GM18499 (cell line): ENCODE measurements around the gene SPEF2.
"Not testable (repeated sequence)": the region's sequence is repeated elsewhere in the genome, so short reads cannot be mapped to it uniquely, and the experiment has no call there.

Source experiments
- ATAC-seq: cut with Tn5 transposase; IDR thresholded peaks from one replicate; pipeline ENCODE4 v1.9.1; 2021; ENCODE audit warnings: moderate number of reproducible peaks; ENCODE audit not compliant: insufficient read depth, unreplicated experiment

Gene SPEF2

DNA sequence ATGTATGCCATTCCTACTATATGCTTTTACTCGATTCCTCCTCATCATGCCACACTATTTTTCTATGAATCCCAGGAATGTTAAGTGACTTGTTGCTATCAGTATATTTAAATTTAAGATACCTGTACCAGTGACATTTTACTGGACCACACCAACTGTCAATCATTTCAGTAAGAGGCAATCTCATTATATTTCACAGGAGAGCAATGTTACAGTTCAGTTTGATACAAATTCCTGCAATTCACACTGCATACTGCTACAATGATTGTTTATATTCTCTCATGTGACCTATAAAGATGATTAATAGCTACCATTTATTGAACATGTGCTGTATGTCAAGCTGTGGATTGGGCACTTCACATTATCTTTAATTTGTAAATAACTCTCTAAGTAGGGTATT is 30.0 kb downstream of the SPEF2 start:
- no peak for ATAC-seq

GRCh38 chr5:35651002-35651756 is 33.5 kb downstream of the SPEF2 start:
- ATAC-seq = no peak

- ATAC-seq = no peak
Observed at GRCh38 chr5:35656721-35657120, 39.1 kb downstream of the SPEF2 start.

DNA sequence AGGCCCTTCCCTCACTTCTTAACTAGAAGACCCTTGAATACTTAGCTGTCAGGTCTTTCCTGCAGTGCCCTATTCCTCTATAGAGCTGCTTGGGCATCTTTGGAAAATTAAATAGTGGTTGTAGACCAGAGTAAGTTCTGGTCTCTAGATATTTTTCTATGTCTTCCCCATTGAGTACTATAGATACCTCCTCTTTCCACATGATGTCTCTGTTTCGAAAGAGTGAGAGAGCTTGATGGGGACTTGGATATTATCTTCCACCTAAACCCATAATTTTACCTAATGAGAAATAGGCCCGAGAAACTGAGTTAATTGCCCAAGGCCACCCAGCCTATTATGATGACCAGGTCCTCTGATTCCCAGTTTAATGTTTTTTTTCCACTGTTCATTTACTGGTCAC is 40.2 kb downstream of the SPEF2 start:
- ATAC-seq = no peak

DNA sequence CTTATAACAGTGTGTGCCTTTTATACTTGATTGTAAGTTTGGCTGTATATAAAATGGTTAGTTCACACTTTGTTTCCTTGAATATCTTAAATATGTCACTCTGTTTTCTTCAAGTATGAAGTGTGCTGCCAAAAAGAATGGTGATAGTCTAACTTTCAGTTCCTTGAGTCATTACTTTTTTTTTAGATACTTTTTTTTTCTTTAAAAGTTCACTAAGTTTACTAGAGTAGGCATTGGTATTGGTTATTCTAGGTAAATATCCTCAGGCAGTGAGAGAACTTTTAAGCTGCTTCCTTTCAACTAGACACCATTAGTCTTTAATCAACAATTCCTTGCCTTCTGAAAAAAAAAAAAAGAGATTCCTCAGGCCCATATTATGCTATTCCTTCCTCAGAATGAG is 41.9 kb downstream of the SPEF2 start:
- no peak for ATAC-seq

DNA sequence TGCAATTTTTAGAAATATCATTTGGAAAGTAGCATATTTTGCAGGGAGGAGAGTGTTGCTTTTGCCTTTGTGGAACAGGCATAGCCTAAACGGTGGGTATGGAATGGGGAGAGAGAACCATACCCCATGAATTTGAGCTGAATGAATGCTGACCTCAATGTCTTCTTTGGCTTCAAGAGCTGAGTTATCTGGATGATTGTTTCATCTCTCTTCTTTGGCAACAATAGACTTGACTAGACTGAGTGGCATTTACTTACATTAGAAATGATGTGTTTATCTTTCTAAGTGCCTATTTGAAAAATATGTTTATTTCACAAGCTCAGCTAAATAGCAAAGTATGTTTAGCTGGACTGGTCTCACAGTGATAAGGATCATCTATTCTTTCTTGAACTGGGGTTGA is 42.8 kb downstream of the SPEF2 start:
- no peak for ATAC-seq

GRCh38 chr5:35664584-35664983 is 46.9 kb downstream of the SPEF2 start:
- ATAC-seq = no peak

- no peak for ATAC-seq
Observed at GRCh38 chr5:35665096-35665495, 47.4 kb downstream of the SPEF2 start.

DNA sequence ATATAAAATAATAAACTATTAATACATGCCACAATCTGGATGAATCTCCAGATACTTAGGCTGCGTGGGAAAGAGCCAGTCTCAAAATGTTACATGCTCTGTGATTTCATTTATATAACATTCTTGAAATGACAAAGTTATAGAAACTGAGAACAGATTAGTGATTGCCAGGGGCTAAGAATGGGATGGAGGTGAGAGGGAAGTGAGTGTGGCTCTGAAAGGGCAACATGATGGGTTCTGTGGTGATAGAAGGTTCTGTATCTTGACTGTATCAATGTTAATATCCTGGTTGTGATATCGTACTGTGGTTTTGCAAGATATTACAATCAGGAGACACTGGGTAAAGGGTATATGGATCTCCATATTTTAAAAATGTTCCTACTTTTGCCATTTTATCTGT is 50.7 kb downstream of the SPEF2 start:
- ATAC-seq = no peak

GRCh38 chr5:35668794-35669193 is 51.1 kb downstream of the SPEF2 start:
- ATAC-seq = no peak

DNA sequence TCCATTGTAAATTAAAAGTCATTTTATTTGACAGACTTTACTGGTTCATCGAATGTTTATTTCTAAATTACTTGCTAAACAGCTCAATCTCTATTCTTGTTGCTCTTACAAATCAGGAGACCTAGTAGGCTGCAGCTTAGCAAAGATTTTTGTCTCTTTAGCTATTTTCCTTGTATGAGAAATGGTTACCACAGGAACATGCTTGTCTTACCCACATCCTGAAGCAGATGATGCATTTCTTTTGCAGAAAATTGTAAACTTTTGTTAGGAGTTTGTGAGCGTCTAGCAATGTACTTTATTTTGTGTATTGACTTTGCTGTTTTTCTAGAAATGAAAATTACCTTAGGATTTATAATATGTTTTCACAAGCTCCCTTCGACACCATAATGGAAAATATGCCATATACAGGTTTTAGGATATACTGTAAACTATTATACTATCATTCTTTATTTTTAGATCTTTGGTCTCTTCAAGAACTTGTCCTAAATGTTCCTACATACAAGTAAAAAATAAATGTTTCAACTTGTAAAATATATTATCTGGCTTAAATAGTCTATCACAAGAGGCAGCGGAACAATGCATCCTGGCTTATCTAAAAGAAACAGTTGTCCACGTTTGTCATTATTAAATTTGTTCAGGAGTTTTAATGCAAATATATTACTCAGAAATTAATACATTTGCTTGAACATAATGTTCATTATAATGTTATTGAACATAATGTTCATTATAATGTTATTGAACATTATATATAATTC is 54.1 kb downstream of the SPEF2 start:
- ATAC-seq = no peak

- ATAC-seq = not testable (repeated sequence)
Observed at GRCh38 chr5:35672296-35672655, 54.6 kb downstream of the SPEF2 start.

DNA sequence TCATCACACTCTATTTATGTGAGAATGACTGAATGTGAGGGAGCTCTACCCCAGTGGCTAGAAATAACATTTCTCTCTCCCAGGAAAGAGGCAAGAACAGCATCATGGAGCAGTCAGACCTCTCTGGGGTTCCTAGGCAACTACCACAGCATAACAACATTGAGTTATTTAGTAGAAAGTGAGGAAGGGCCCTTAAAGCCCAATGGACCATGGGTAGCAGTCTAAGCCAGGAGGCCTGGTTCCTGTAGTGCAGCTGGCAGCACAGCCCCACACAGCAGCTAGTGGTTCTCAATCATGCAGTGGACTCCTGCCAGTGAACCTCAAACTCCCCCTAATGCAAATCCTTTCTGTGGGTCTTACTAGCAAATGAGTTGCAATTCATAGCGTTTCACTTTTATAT is 55.3 kb downstream of the SPEF2 start:
- ATAC-seq = no peak

DNA sequence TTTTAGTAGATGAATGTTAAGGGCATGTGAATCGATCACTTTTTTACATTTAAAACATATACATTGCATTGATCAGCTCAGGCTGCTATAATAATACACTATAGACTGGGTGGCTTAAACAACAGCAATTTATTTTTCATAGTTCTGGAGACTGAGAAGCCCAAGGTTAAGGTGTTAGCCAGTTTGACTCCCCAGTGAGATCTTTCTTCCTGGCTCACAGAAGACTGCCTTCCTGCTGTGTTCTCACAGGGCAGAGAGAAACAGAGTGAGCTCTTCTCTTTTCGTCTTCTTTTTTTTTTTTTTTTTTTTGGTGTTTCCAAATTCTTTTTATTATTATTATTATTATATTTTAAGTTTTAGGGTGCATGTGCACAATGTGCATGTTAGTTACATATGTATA is 56.4 kb downstream of the SPEF2 start:
- ATAC-seq = no peak

- no peak for ATAC-seq
Observed at GRCh38 chr5:35675392-35675791, 57.7 kb downstream of the SPEF2 start.

GRCh38 chr5:35677878-35678277 is 60.2 kb downstream of the SPEF2 start:
- ATAC-seq = no peak

- no peak for ATAC-seq
Observed at GRCh38 chr5:35678661-35679060, 61.0 kb downstream of the SPEF2 start.

- no peak for ATAC-seq
Observed at GRCh38 chr5:35679357-35679756, 61.7 kb downstream of the SPEF2 start.

GRCh38 chr5:35681911-35682310 is 64.2 kb downstream of the SPEF2 start:
- no peak for ATAC-seq

GRCh38 chr5:35683466-35683865 is 65.8 kb downstream of the SPEF2 start:
- no peak for ATAC-seq

GRCh38 chr5:35685161-35685560 is 67.5 kb downstream of the SPEF2 start:
- ATAC-seq = no peak

DNA sequence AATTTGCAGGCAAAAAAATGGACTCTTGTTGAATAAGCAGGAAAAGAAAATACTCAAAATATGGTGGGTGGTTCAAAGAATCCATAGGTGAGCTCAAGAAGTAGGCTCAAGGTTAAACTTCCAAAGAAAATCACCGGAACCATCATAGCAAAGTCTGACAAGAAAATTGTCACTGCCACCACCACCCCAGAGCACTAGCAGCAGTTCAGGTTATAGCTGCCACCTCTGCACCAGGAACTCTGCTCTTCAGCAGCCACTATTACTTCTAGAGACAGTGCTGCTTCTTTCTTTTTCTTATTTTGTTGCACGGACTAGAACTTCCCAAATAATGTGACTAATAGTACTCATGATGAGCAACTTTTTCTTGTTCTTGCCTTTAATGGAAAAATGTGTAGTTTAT is 70.3 kb downstream of the SPEF2 start:
- no peak for ATAC-seq
